Liver (tissue), 9 donors: ENCODE measurements around the gene TXNIP. TPM values are rescaled to one million over a fixed set of nuclear protein-coding genes. Genes with fewer than 3 reads are reported as not detected.

ENCODE experiments used
- DNase-seq: peaks from one replicate; pipeline ENCODE4 v3.0.0-alpha.2; 2017; ENCODE audit warnings: low spot score
- H3K27ac ChIP-seq, 2 donors: one replicate each; pipeline ENCODE4 v1.7.0; 2013; ENCODE audit warnings: inconsistent platforms in 2 of 2, low read length in 2 of 2, control low read depth in 1 of 2, low read depth in 1 of 2, mild to moderate bottlenecking in 1 of 2
- H3K27me3 ChIP-seq, 4 donors: one replicate each; pipeline versions ENCODE4 v1.6.1 to v1.7.0; 2013; ENCODE audit warnings: low read length in 3 of 4, inconsistent platforms in 1 of 4, mild to moderate bottlenecking in 1 of 4, moderate library complexity in 1 of 4; ENCODE audit not compliant: control insufficient read depth in 4 of 4, insufficient read depth in 4 of 4
- H3K36me3 ChIP-seq, 4 donors: one replicate each; pipeline versions ENCODE4 v1.6.1 to v1.7.0; 2013; ENCODE audit warnings: low read length in 3 of 4, mild to moderate bottlenecking in 3 of 4, low read depth in 1 of 4, moderate library complexity in 1 of 4; ENCODE audit not compliant: control insufficient read depth in 4 of 4, insufficient read depth in 3 of 4
- H3K4me1 ChIP-seq, 4 donors: one replicate each; pipeline versions ENCODE4 v1.6.1 to v1.7.0; 2013; ENCODE audit warnings: low read length in 3 of 4, mild to moderate bottlenecking in 3 of 4, moderate library complexity in 1 of 4; ENCODE audit not compliant: control insufficient read depth in 4 of 4, insufficient read depth in 4 of 4
- H3K4me3 ChIP-seq, 3 donors: one replicate each; pipeline versions ENCODE4 v1.6.1 to v1.7.0; 2013; ENCODE audit warnings: low read length in 3 of 3, control low read depth in 1 of 3, low read depth in 1 of 3, mild to moderate bottlenecking in 1 of 3
- H3K9ac ChIP-seq, 2 donors: one replicate each; pipeline ENCODE4 v1.7.0; 2013; ENCODE audit warnings: low read length in 2 of 2, mild to moderate bottlenecking in 2 of 2, moderate library complexity in 2 of 2, control low read depth in 1 of 2, low read depth in 1 of 2
- H3K9me3 ChIP-seq, 4 donors: one replicate each; pipeline versions ENCODE4 v1.6.1 to v1.7.0; 2013; ENCODE audit warnings: low read length in 3 of 4; ENCODE audit not compliant: control insufficient read depth in 4 of 4
- EGR1 ChIP-seq, 2 donors: IDR thresholded peaks; 2 replicates each; pipeline ENCODE4 v1.6.1; 2016 to 2018; ENCODE audit warnings: antibody characterized with exemption in 2 of 2, low read depth in 2 of 2
- GABPA ChIP-seq, 2 donors: IDR thresholded peaks in 1 of 2; conservative IDR thresholded peaks in 1 of 2; 2 replicates each; pipeline ENCODE4 v1.6.1; 2016; ENCODE audit warnings: antibody characterized with exemption in 2 of 2, mild to moderate bottlenecking in 1 of 2, moderate library complexity in 1 of 2
- HNF4G ChIP-seq: IDR thresholded peaks from 2 replicates; pipeline ENCODE4 v1.6.1; 2016; ENCODE audit warnings: antibody characterized with exemption
- JUND ChIP-seq, 2 donors: IDR thresholded peaks; 2 replicates each; pipeline ENCODE4 v1.6.1; 2016; ENCODE audit warnings: antibody characterized with exemption in 2 of 2
- RAD21 ChIP-seq, 2 donors: IDR thresholded peaks; 2 replicates each; pipeline ENCODE4 v1.6.1; 2016; ENCODE audit warnings: antibody characterized with exemption in 2 of 2, mild to moderate bottlenecking in 2 of 2
- RXRA ChIP-seq, 2 donors: IDR thresholded peaks; 2 replicates each; pipeline ENCODE4 v1.6.1; 2017 to 2018; ENCODE audit warnings: antibody characterized with exemption in 2 of 2, mild to moderate bottlenecking in 1 of 2
- SP1 ChIP-seq: IDR thresholded peaks from 2 replicates; pipeline ENCODE4 v1.6.1; 2018; ENCODE audit warnings: antibody characterized with exemption, mild to moderate bottlenecking
- TAF1 ChIP-seq: conservative IDR thresholded peaks from 2 replicates; pipeline ENCODE4 v1.6.1; 2016; ENCODE audit warnings: antibody characterized with exemption, mild to moderate bottlenecking
- YY1 ChIP-seq: IDR thresholded peaks from 2 replicates; pipeline ENCODE4 v1.6.1; 2016; ENCODE audit warnings: antibody characterized with exemption, mild to moderate bottlenecking
- WGBS: extraction: QIAGEN DNeasy Blood & Tissue Kit; methylation state at CpG from one replicate; pipeline ENCODE4 v1.1.7; 2013; 5-methylcytosine and 5-hydroxymethylcytosine counted together
- polyA plus RNA-seq, 2 donors: library from polyadenylated mRNA; stranded (reverse) in 1 of 2; unstranded in 1 of 2; fragments of 200-250 nt in 1 of 2; fragments of >200 nt in 1 of 2; fragmentation: Nextera tagmentation in 1 of 2; extraction: Ambion mirVana in 1 of 2; gene quantifications; one replicate each; pipeline versions ENCODE4 v1.2.1 to v1.2.3, GENCODE V29; 2013 to 2015
- total RNA-seq, 2 donors: library from RNA; depleted of rRNA; stranded (reverse); fragments of >200 nt; gene quantifications; one replicate each; pipeline ENCODE4 v1.2.3, GENCODE V29; 2014
- TF ChIP-seq, protein P1 (sequence below): IDR thresholded peaks from 2 replicates; pipeline ENCODE4 v1.6.1; 2016; ENCODE audit warnings: antibody characterized with exemption
- TF ChIP-seq, protein P2 (sequence below): IDR thresholded peaks from 2 replicates; pipeline ENCODE4 v1.6.1; 2016; ENCODE audit warnings: antibody characterized with exemption, mild to moderate bottlenecking
- TF ChIP-seq, protein P3 (sequence below): IDR thresholded peaks from 2 replicates; pipeline ENCODE4 v1.6.1; 2016; ENCODE audit warnings: antibody characterized with exemption
- TF ChIP-seq, protein P4 (sequence below): fragments of 150-350 bp; IDR thresholded peaks from 2 replicates; pipeline ENCODE4 v1.5.1; 2017; ENCODE audit warnings: improper control_type of control experiment, low read depth, low read length; ENCODE audit not compliant: missing input control
- TF ChIP-seq, protein P5 (sequence below): IDR thresholded peaks from 2 replicates; pipeline ENCODE4 v1.6.1; 2016; ENCODE audit warnings: antibody characterized with exemption
- donor health status: healthy.
- donor health status: healthy.
- donor health status: healthy.
- donor health status: healthy.
- donor health status: healthy.

TXNIP gene
- total and polyA plus RNA-seq, 4 donors, result 53.8 to 223 (median 92.0) TPM

DNA sequence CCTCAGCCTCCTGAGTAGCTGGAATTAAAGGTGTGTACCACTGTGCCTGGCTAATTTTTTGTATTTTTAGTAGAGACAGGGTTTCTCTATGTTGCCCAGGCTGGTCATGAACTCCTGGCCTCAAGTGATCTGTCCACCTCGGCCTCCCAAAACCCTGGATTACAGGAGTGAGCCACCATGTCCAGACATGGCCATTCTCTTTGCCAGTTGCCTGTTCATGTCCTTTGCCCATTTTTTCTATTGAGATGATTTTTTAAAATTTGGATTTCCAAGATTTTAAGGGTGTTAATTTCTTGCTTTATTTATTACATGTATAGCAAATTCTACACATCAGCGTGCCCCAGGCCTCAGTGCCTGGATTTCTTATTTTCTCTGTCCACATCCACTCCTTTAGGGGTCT is 29.1 kb downstream of the TXNIP start:
- Histone ChIP-seq H3K27me3 (no peaks in the 10 kb centered on the region), H3K36me3 (no peaks in the 10 kb centered on the region), H3K4me3 (no peak overlapping the region), H3K9me3 (peaks cover 0 to 3% (median under 1%) of the 10 kb centered on the region in 4 donors), H3K9ac (no peak overlapping the region), H3K27ac (no peak overlapping the region), H3K4me1 (peaks cover 2 to 30% (median 15%) of the 10 kb centered on the region in 4 donors)
- whole genome bisulfite sequencing, result 100% methylated on average over 2 of the region's 2 CpGs
- DNase-seq, result no peak
- TF ChIP-seq RXRA (IDR thresholded peaks at IDR 0.05) (no peak), SP1 (no peak), RAD21 (IDR thresholded peaks at IDR 0.05) (no peak), GABPA (IDR thresholded peaks at IDR 0.05 in 1 of 2, conservative IDR thresholded peaks at IDR 0.05 in 1 of 2) (no peak), HNF4G (no peak)
- TF ChIP-seq, protein P1, sequence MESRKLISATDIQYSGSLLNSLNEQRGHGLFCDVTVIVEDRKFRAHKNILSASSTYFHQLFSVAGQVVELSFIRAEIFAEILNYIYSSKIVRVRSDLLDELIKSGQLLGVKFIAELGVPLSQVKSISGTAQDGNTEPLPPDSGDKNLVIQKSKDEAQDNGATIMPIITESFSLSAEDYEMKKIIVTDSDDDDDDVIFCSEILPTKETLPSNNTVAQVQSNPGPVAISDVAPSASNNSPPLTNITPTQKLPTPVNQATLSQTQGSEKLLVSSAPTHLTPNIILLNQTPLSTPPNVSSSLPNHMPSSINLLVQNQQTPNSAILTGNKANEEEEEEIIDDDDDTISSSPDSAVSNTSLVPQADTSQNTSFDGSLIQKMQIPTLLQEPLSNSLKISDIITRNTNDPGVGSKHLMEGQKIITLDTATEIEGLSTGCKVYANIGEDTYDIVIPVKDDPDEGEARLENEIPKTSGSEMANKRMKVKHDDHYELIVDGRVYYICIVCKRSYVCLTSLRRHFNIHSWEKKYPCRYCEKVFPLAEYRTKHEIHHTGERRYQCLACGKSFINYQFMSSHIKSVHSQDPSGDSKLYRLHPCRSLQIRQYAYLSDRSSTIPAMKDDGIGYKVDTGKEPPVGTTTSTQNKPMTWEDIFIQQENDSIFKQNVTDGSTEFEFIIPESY, result no peak

DNA sequence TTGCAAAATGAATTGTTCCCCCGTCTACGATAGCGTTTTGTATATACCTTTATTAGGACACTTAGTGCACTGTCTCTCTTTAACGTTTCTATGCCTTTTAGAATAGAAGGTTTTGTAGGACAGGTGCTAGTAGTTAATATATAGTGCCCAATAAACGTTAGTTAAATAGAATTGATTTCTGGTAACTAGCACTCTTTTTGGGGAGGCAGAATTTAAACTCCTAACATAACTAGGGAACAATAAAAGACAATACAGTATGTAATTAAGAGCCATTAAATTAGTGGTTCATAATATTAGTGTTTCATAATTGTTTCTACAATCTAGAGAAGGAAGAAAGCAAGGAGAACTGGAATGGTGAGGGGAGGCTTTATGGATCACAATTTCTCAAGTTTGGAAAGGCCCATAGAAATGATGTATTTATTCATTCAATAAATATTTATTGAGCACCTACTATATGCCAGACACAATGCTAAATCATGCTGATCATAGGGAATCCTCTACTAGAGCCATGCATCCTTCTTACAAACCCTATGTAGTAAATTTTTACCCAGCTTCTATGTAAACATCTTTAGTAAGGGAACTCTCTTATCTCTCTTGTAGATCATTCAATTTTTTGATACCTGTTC is 31.1 kb downstream of the TXNIP start:
- H3K27ac ChIP-seq, result peak overlapping the region in 1 of 2 donors; percentile 81
- no peaks in the 10 kb centered on the region for H3K36me3 ChIP-seq
- H3K4me1 ChIP-seq, result peaks cover 8 to 43% (median 30%) of the 10 kb centered on the region in 4 donors
- peak overlapping the region; percentile 69 to 89 for H3K9ac ChIP-seq
- TF ChIP-seq GABPA (IDR thresholded peaks at IDR 0.05 in 1 of 2, conservative IDR thresholded peaks at IDR 0.05 in 1 of 2) (no peak), TAF1 (no peak), YY1 (no peak), JUND (IDR thresholded peaks at IDR 0.05) (no peak), EGR1 (IDR thresholded peaks at IDR 0.05; ENCODE audit: low read depth in 2 of 2) (no peak), HNF4G (no peak), SP1 (no peak)
- TF ChIP-seq, protein P2, sequence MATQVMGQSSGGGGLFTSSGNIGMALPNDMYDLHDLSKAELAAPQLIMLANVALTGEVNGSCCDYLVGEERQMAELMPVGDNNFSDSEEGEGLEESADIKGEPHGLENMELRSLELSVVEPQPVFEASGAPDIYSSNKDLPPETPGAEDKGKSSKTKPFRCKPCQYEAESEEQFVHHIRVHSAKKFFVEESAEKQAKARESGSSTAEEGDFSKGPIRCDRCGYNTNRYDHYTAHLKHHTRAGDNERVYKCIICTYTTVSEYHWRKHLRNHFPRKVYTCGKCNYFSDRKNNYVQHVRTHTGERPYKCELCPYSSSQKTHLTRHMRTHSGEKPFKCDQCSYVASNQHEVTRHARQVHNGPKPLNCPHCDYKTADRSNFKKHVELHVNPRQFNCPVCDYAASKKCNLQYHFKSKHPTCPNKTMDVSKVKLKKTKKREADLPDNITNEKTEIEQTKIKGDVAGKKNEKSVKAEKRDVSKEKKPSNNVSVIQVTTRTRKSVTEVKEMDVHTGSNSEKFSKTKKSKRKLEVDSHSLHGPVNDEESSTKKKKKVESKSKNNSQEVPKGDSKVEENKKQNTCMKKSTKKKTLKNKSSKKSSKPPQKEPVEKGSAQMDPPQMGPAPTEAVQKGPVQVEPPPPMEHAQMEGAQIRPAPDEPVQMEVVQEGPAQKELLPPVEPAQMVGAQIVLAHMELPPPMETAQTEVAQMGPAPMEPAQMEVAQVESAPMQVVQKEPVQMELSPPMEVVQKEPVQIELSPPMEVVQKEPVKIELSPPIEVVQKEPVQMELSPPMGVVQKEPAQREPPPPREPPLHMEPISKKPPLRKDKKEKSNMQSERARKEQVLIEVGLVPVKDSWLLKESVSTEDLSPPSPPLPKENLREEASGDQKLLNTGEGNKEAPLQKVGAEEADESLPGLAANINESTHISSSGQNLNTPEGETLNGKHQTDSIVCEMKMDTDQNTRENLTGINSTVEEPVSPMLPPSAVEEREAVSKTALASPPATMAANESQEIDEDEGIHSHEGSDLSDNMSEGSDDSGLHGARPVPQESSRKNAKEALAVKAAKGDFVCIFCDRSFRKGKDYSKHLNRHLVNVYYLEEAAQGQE, result no peak
- TF ChIP-seq, protein P3, sequence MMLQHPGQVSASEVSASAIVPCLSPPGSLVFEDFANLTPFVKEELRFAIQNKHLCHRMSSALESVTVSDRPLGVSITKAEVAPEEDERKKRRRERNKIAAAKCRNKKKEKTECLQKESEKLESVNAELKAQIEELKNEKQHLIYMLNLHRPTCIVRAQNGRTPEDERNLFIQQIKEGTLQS, result no peak
- TF ChIP-seq, protein P4, sequence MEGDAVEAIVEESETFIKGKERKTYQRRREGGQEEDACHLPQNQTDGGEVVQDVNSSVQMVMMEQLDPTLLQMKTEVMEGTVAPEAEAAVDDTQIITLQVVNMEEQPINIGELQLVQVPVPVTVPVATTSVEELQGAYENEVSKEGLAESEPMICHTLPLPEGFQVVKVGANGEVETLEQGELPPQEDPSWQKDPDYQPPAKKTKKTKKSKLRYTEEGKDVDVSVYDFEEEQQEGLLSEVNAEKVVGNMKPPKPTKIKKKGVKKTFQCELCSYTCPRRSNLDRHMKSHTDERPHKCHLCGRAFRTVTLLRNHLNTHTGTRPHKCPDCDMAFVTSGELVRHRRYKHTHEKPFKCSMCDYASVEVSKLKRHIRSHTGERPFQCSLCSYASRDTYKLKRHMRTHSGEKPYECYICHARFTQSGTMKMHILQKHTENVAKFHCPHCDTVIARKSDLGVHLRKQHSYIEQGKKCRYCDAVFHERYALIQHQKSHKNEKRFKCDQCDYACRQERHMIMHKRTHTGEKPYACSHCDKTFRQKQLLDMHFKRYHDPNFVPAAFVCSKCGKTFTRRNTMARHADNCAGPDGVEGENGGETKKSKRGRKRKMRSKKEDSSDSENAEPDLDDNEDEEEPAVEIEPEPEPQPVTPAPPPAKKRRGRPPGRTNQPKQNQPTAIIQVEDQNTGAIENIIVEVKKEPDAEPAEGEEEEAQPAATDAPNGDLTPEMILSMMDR, result no peak
- TF ChIP-seq, protein P5, sequence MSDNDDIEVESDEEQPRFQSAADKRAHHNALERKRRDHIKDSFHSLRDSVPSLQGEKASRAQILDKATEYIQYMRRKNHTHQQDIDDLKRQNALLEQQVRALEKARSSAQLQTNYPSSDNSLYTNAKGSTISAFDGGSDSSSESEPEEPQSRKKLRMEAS, result no peak
- peak overlapping the region; percentile 64 to 92 (median 82) for H3K4me3 ChIP-seq
- peaks cover 0 to 3% (median under 1%) of the 10 kb centered on the region in 4 donors for H3K9me3 ChIP-seq
- H3K27me3 ChIP-seq, result no peaks in the 10 kb centered on the region
- WGBS, result under 1% methylated on average over 5 of the region's 5 CpGs
- DNase-seq, result no peak
